NCI-H2107 (cell line): ENCODE results near the gene ZC3H12C.
A peak's percentile ranks its signal among the peaks of the same experiment; 100 is the strongest.
"Not testable (repeated sequence)": the region's sequence is repeated elsewhere in the genome, so short reads cannot be mapped to it uniquely, and the experiment has no call there.

Source experiments
- DNase-seq: peaks from one replicate; lab custom pipeline; 2025; lab: John Stamatoyannopoulos, UW

ZC3H12C gene

GRCh38 chr11:110092515-110093406 is at the start of gene ZC3H12C:
Gene ZC3H12C, plus strand, starts transcription at chr11:110093392. Its CDS starts 20 bp downstream, at chr11:110093412.
- DNase-seq = peak; percentile 68

GRCh38 chr11:110044226-110044968 is 48.8 kb upstream of the ZC3H12C start:
- DNase-seq = no peak

- no peak for DNase-seq
These were observed 46.3 kb upstream of the ZC3H12C start for GRCh38 chr11:110046775-110047380.

GRCh38 chr11:110049501-110050200 is 43.5 kb upstream of the ZC3H12C start:
- no peak for DNase-seq

GRCh38 chr11:110050201-110050506 is 43.0 kb upstream of the ZC3H12C start:
- DNase-seq = no peak

- DNase-seq = no peak
These were observed 39.3 kb upstream of the ZC3H12C start for GRCh38 chr11:110053848-110054414.

GRCh38 chr11:110056956-110057355 is 36.2 kb upstream of the ZC3H12C start:
- no peak for DNase-seq

GRCh38 chr11:110059706-110060463 is 33.3 kb upstream of the ZC3H12C start:
- DNase-seq = no peak

- DNase-seq = no peak
These were observed 31.9 kb upstream of the ZC3H12C start for GRCh38 chr11:110061296-110061695.

- no peak for DNase-seq
These were observed 30.9 kb upstream of the ZC3H12C start for GRCh38 chr11:110062247-110062646.

GRCh38 chr11:110065189-110065588 is 28.0 kb upstream of the ZC3H12C start:
- DNase-seq = no peak

GRCh38 chr11:110068001-110068400 is 25.2 kb upstream of the ZC3H12C start:
- DNase-seq = not testable (repeated sequence)

- DNase-seq = peak; percentile 5
These were observed 23.9 kb upstream of the ZC3H12C start for GRCh38 chr11:110069158-110069737.

GRCh38 chr11:110070176-110070575 is 23.0 kb upstream of the ZC3H12C start:
- no peak for DNase-seq

- DNase-seq = no peak
These were observed 22.0 kb upstream of the ZC3H12C start for GRCh38 chr11:110071197-110071596.

GRCh38 chr11:110072930-110073329 is 20.3 kb upstream of the ZC3H12C start:
- DNase-seq = no peak

- DNase-seq = no peak
These were observed 18.7 kb upstream of the ZC3H12C start for GRCh38 chr11:110074499-110074898.

- DNase-seq = no peak
These were observed 17.9 kb upstream of the ZC3H12C start for GRCh38 chr11:110075105-110075846.

- no peak for DNase-seq
These were observed 17.4 kb upstream of the ZC3H12C start for GRCh38 chr11:110075847-110076208.

- DNase-seq = no peak
These were observed 16.7 kb upstream of the ZC3H12C start for GRCh38 chr11:110076371-110076965.
